HG03103 (cell line): Measurements from ENCODE around the gene PALD1.

Experiments used
- ATAC-seq: cut with Tn5 transposase; IDR thresholded peaks from one replicate; pipeline ENCODE4 v1.9.1; 2021; ENCODE audit warnings: low read depth; ENCODE audit not compliant: unreplicated experiment

The PALD1 gene

GRCh38 chr10:70478191-70479164, at the start of gene PALD1:
Gene PALD1, plus strand, starts transcription at chr10:70478767. Its CDS starts 47,185 bp downstream, at chr10:70525952.
- ATAC-seq = no peak

GRCh38 chr10:70430493-70431445, 47.8 kb upstream of the PALD1 start:
- ATAC-seq = no peak

GRCh38 chr10:70432101-70432500, 46.5 kb upstream of the PALD1 start:
- no peak for ATAC-seq

DNA sequence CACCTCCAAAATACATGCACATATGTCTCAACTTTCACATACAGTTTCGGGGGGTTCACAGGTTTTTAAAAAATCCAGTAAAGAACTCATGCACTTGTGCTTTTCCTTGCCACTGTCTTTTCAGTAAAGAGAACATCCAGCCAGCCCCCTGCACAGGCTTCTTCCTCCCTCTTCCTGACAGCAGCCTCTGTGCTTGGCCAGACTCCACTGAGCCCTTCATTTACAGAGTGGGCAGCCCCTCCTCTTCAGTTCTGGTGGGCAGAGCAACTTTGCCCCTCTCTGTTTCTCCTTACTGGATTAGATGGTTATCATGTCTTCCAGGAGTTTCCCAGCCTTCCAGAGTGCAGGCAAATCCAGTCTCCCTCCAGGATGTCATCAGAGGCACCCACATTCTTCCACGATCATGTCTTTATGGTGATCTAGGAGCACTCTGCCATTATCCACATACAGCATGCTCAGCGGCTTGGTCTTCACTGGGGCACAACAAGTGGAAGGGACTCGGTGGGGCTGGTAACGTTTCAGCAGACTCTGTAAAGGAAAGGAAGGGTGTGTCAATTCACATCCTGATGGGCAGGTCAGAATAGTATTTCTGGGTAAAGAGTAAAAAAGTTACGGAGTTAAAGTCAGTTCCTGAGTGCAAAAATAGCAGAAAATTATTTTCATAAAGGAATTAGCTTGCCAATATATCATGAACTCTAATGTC, 45.9 kb upstream of the PALD1 start:
- no peak for ATAC-seq

GRCh38 chr10:70433581-70434280, 44.8 kb upstream of the PALD1 start:
- no peak for ATAC-seq

- no peak for ATAC-seq
Measured at GRCh38 chr10:70435241-70436085, 43.1 kb upstream of the PALD1 start.

- no peak for ATAC-seq
Measured at GRCh38 chr10:70437721-70438120, 40.8 kb upstream of the PALD1 start.

DNA sequence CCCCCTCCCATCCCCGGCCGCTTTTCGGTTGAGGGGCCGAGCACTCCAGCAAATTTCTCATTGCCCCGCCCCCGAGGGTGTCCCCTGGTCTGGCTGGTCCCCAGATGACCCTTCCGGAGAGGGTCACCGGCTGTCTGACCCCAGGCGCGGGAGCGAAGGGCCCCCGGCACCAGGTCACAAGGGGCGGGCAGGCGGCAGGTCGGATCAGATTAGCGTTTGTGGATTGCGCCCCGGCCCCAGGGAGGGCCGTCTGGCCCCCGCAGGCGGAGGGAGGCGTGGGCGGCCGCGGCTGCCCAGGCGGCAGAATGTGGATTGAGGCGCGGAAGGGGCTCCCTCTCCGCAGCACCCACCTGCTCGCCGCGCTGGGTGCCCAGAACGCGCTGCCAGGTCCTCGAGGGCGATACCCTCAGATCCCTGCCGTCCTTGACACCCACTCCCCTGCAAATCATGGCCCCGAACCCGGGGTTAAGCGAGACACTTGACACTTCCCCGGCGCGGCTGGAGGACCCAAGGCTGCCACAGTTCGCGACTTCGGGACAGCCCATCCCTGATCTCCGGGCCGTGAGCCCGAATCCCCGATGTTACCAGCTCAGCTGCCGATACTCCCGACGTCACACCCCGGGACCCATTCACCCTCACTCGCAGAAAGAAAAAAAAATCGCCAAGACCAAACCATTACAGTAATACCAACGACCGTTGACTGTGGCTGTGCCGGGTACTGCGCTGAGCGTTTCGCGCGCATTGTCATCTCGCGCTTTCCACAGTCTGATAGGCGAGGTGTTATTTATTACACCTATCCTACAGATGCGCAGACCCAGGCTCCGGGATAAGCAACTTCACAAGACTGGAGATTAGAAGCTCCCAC, 38.0 kb upstream of the PALD1 start:
- no peak for ATAC-seq

GRCh38 chr10:70441161-70441894, 37.2 kb upstream of the PALD1 start, which contains the start of gene NODAL:
Gene NODAL, minus strand, starts transcription at chr10:70441681. Its CDS starts 14 bp downstream, at chr10:70441667.
- no peak for ATAC-seq

DNA sequence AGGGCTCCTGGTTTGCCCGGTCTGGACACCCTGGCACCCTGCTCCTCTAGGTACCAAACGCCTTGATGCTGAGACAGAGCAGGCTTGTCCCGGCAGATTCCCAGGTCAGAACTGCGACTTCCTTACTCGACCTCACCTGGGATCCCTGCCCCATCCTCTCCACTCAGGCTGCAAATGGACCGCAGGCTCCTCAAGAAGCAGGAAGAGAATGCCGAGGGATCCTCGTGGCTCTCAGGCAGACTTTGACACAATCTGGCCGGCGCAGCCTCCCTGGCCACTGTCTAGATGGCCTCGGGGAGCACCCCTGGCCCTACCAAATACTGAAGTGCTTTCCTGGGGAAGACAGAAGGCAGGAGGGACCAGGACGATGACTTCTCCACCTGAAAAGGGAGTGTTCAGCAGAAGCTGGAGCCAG, 36.7 kb upstream of the PALD1 start:
- no peak for ATAC-seq

DNA sequence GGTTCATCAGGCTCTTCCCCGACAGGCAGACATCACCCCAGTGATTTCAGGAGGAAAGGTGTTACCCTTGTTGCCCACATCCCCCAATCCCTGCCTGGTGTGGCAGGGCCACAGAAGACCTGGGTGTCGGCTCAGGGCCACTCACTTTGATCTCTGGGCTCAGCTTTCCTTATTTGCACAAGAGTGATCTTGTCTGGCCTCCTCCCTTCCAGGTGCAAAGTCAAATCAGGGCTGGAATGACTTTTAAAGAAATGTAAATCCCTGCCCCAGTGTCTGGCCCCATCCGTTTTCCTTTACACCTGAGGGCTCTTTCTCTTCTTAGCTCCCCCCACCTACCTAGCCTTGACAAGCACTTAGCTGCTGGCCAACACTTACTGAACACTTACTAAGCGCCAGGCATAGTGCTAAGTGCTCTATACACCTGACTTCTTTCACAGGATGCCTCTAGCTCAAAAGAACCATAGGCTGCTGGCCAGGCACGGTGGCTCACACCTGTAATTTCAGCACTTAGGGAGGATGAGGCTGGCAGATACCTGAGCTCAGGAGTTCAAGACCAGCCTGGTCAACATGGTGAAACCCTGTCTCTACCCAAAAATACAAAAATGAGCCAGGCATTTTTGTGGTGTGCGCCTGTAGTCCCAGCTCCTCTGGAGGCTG, 36.1 kb upstream of the PALD1 start:
- no peak for ATAC-seq

GRCh38 chr10:70444744-70445143, 33.8 kb upstream of the PALD1 start:
- ATAC-seq = no peak

- ATAC-seq = no peak
Measured at GRCh38 chr10:70445718-70446657, 32.6 kb upstream of the PALD1 start.

GRCh38 chr10:70448236-70448635, 30.3 kb upstream of the PALD1 start:
- no peak for ATAC-seq

DNA sequence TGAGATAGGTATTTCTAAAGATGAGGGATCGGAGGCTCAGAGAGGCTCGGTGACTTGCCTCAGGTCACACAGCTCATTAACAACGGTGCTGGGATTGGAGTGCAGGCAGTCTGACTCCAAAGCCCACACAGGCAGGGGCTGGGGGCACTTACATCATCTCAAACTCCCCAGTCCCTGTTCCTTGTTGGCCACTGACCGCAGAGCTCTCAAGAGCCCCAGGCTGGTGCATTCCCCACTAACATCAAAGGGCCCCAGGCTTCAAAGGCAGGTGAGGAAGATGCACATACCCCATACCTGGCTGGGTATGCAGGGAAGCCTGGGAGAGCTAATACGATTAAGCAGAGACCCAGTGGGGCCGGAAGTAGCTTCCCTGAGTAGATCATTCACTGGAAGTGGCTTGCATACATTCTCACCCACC, 23.3 kb upstream of the PALD1 start:
- no peak for ATAC-seq

DNA sequence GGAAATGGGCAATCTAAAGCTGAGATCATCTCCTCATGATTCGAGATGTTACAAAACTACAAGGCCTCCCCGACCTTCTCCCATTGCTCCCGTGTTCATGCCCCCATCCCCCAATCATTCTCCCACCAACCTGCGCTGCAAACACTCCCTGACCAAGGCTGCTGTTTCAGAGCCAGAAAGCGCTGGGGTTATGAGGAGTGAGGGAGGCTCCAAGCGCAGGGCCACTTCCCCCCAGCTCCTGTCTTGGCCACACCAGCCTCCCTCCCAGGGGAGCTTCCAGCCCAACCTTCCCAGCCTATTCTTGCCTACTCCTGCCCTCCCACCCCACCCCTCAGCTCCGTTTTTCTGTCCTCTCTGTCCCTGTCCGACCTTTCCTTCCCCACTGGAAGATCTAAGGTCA, 22.4 kb upstream of the PALD1 start:
- ATAC-seq = no peak
